Activated T-cell treated with anti-CD3 and anti-CD28 coated beads for 1 hour (primary cell): ENCODE data around the gene RD3L.
"Not testable (repeated sequence)": the region's sequence is repeated elsewhere in the genome, so short reads cannot be mapped to it uniquely, and the experiment has no call there.

Experiments used
- DNase-seq: peaks from one replicate; pipeline ENCODE4 v3.0.0-alpha.2; 2020; ENCODE audit warnings: low read depth

RD3L gene

DNA sequence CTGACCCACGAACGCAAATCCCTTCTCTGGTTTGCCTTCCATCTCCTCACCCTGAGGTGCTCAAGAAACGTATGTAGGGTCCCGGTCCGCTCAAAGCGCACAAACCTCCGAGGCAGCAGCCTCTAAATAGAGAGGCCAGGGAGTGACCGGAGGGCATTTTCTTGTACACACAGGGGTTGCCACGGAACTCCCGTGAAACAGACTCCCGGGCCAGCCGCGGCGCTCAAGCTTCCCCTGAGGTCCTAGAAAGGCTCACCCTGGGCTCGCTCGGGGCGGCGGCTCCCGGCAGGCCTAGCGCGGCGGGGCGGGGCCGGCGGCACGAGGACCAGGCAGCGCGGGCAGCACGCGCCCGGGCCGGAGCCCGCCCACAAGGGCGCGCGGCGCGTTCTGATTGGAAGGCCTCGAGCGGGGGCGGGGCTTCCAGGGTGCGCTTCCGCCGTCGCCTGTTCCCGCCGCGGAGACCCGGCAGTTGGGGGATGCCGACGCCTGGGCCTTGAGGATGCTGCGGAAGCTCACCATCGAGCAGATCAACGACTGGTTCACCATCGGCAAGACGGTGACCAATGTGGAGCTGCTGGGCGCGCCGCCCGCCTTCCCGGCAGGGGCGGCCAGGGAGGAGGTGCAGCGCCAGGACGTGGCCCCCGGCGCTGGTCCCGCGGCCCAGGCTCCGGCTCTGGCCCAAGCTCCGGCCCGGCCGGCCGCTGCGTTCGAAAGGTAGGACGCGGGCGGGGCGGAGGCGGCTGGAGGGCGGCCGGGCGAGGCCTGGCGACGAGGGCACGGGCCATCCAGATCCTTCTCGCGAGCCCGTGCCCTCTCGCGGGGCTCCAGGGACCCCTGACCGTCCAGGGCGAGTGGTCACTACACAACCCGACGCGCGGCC, 14.1 kb downstream of the RD3L start, which contains the start of gene TDRD9:
Gene TDRD9, plus strand, starts transcription at position 446 of the 880 bp plus-strand sequence. Its CDS starts 54 bp downstream, at position 500.
- no peak for DNase-seq

DNA sequence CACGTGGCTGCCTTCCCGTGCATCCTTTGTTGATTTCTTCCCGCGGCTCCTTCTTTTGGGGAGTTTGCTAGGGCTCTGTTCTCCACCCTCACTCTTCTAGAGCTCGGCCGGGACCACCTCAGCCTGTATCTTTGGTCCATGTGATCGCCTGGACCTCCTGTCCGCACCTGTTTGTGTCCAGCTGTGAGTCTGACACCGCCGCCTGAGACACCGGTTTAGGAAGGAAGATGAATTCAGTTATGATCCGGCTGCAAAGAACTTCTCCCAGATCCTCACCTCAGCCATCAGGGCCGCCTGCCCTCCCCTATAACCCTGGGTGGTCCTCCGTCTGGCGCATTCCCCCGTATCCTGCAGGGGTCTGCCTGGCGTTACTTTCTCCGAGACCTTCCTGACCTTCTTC, 14.8 kb downstream of the RD3L start:
- DNase-seq: no peak

- no peak for DNase-seq
These were observed 17.0 kb downstream of the RD3L start for GRCh38 chr14:103925316-103925715.

GRCh38 chr14:103923863-103924262, 18.5 kb downstream of the RD3L start:
- DNase-seq: no peak

DNA sequence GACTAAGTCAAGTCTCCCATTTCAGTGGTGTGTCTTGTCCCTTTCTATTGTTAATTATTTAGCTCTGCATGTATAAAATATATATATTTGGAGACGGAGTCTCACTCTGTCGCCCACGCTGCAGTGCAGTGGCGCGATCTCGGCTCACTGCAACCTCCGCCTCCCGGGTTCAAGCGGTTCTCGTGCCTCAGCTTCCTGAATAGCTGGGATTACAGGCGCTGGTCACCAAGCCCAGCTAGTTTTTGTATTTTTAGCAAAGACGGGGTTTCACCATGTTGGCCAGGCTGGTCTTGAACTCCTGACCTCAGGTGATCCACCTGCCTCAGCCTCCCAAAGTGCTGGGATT, 20.5 kb downstream of the RD3L start:
- DNase-seq: not testable (repeated sequence)

DNA sequence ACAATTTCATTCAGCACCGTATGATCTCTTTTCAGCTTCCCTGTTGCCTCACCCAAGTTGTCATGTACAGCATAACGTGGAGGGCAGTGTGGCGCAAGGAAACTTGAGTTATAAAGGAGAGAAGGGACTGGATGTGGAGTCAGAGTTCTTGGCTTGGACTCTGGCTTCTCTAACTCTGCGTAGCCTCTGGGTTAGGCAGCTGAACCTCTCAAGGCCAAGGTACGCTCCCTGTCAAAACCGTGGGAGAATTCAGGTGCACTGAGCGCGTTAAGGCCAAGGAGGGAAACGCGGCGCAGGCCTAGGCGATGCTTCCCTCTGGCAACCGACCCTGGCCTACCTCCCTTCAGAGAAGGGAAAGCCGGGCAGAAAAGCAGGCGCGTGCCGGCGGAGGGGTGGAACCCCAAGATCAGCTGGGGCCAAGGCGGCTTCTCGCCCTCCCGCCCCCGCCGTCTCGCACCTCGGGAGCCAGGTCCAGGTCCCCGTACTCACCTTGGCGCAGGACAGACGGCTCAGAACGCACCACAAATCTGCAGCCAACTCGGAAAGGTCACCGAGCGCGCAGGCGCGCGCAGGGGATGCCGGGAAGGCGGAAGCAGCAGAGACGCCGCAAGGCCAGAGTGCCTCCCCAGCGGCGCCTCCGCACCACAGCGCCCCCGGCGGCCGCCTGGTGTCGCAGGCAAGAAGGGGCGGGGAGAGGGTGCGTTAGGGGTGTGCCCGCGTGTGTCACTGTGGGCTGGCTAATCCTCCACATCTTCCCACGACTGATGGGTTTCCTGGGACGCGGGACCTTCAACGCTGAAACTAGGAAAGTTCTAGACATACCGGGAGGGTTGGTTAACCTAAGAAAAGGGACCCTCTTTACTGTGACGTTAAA, 21.1 kb downstream of the RD3L start:
- DNase-seq: peak; percentile 94

DNA sequence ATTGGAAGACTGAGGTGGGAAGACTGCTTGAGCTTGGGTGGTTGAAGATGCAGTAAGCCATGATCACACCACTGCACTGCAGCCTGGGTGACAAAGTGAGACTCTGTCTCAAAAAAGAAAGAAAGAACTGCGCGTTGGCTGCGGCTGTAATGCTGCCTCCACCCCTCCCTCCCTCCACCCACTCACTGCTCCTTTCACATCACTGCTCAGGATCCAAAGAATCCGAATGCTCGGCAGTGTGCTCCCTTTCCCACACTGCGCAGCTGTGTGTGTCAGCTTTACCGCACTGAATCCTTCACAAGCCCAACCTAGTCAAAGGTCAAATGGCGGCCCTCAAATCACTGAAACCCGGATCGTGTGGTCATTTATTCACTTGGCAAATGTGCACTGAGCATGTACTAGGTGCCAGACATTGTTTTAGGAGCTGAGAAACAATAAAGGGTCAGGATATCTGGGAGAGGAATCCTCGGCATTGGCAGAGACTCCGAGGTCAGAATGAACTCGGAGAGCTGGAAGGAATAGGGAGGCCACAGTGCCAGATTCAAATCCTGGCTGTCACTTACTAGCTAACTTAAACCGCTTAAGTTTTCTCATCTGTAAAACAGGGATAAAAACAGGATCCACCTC, 25.6 kb downstream of the RD3L start:
- DNase-seq: no peak

- no peak for DNase-seq
These were observed 26.7 kb downstream of the RD3L start for GRCh38 chr14:103915616-103916015.

DNA sequence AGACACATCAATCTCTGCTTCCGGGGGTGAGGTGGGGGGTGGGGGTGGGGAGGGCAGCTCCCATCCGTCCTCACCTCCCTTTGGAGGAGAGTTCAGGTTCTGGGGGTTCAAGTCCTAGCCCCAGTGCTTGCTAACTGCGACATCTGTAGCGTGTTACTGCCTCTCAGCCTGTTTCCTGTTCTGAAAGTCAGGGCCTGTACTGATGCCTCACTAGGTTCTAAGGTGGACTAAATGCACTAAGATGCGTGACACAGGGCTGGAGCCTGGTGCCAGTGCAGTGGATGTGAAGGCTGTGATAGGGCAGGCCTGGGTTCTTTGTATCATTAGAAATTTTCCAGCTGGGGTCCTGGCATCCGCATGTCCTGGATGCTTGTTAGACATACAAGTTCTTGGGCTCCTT, 31.3 kb downstream of the RD3L start:
- DNase-seq: no peak

DNA sequence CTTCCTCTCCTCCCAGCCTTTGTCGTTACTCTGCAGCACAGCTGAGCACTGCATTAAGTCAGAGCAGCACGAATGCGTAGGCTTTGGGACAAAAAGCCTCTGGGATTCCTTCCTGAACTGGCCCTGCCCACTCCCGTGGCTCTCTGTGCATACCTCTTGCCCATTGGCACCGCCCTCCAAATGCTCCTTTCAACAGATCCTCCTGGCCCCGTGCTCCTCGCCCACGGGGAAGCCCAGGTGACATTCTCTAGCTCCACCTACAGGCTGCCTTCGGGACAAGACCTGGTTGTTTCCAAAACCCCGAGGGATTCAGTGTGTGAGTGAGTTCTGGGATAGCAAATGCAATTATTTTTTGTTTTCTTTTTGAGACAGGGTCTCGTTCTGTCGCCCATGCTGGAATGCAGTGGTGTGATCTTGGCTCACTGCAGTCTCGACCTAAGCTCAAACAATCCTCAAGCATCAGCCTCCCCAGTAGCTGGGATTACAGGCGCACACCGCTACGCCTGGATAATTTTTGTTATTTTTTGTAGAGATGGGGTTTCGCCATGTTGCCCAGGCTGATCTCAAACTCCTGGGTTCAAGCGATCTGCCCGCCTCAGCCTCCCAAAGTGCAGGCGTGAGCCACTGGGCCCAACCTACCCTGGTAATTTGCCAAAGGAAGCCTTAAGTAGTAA, 31.9 kb downstream of the RD3L start:
- peak; percentile 63 for DNase-seq

DNA sequence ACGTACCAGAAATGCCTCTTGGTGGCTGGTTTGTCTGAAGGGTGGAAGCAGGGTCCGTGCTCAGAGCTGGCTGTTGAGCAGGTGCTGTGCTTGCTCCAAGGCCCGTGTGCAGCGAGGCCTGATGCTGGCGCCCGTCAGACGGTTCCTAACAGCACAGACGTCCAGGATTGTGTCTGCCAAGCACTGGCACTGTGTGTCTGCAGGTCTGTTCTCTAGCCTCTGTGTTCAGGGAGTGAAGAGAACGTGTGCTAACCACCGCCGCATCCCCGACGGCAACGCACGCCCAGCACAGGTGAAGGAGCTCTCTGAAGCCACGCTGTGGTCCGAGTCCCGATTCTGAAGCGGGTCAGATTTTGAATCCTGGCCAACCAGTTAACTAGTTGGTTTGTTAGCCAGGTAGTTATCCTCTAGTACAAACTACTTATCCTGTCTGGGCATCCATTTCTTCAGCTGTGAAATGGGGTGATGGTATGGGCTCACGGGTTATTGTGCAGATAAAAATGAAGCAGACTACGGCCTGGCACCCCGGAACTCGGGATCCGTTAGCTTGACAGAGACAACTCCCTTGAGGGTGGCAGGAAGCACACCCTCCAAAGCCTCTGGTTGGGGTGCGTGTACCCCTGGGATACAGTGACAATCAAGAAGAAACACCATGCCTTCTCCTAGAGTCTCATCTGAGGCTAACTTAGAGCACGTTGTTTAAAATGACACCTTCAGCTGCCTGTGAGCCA, 32.6 kb downstream of the RD3L start:
- no peak for DNase-seq

- DNase-seq: no peak
These were observed 33.7 kb downstream of the RD3L start for GRCh38 chr14:103908580-103908979.

- DNase-seq: peak; percentile 7
These were observed 36.4 kb downstream of the RD3L start for GRCh38 chr14:103905842-103906456.

DNA sequence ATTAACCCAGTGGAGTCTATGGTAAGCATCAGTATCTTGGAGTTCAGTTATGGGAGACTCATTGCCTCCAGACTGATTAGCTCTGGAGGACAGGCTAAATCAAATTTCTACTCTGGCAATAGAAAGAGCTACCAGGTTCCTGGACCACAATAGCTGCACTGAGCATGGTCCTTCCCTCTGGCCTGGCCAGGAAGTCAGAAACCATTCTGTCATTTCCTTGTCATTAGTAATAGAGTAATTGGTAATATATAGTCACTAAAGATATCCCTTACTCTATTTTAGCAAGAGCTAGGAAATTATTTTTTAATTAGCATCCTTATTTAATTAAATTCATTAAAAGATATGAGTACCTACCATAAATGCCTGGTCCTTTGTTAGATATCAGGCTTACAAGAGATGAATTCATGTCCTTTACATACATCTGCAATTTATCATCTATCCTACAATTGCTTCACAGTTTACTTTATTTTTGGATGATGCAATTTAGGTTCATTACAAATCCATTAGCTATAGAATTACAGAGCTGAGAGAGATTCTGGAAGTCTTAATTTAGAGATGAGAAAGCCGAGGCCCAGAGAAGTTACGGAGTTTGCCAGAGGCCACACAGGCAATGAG, 37.7 kb downstream of the RD3L start:
- DNase-seq: no peak

- DNase-seq: no peak
These were observed 42.5 kb downstream of the RD3L start for GRCh38 chr14:103899833-103900232.

GRCh38 chr14:103899316-103899715, 43.0 kb downstream of the RD3L start:
- DNase-seq: no peak

DNA sequence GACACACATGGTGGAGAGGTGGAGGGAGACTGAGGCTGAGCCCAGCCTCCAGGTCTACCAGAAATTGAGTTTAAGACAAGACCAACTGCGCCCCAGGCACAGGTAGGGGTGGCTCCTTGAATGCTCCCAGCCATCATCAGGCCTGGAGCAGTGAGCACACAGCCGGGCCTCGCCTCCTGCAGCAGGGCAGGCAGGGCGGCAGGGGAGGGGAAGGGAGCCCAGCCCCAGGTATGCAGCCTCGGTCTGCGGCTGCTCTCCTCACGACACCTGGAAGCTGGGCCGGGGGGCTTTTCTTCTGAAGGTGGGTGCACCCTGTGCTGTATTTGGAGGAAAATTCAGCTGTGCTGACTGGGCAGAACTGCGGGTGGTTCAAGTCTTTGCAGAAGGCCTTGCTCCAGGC, 43.6 kb downstream of the RD3L start:
- DNase-seq: no peak

DNA sequence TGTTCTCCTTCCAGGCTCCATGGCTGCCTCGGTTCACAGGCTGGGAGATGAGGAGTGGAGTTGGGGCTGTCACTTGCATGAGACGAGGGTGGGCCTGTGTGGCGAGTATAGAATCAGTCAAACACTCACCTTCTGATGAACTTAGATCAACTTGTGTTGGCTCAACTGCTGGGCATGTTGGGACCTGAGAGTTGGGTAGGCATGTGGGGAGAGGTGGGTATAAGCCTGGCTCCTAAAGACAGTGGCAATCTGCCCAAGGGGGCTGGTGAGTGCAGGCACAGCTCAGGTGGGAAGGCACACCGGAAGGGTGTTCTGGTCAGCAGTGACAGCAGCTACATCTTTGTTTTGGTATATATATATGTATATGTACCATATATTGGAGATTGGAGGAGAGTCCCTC, 44.1 kb downstream of the RD3L start:
- no peak for DNase-seq

GRCh38 chr14:103897075-103897947, 45.0 kb downstream of the RD3L start:
- no peak for DNase-seq
